Spleen (tissue), 7 donors: Measurements from ENCODE around the gene MAP7D2.

Source experiments
- CTCF ChIP-seq, 11 experiments: fragments of 200-600 bp in 7 of 11; fragments of 450-650 bp in 4 of 11; sonication (generic) in 4 of 11; IDR thresholded peaks in 8 of 11; conservative IDR thresholded peaks in 3 of 11; 1 replicate in 7 of 11; 2 replicates in 4 of 11; pipeline versions ENCODE4 v1.4.0 to v1.8.0; 2016 to 2021; ENCODE audit warnings: antibody characterized with exemption in 11 of 11, inconsistent platforms in 4 of 11, mild to moderate bottlenecking in 1 of 11
- POLR2A ChIP-seq, 3 donors: fragments of 450-650 bp; IDR thresholded peaks; one replicate each; pipeline ENCODE4 v1.5.1; 2017; ENCODE audit warnings: antibody characterized with exemption in 3 of 3, mild to moderate bottlenecking in 1 of 3
- donor health status: DM: no; HTN: no; CAD: no; lungs with moderate emphysema.
- donor health status: DM: no; HTN: no; CAD: no.
- donor health status: DM: no; HTN: no; CAD: no.

GRCh38 chrX:20028588-20028987 lies 88.1 kb downstream of the MAP7D2 start:
- TF ChIP-seq CTCF (IDR thresholded peaks at IDR 0.05 in 8 of 11, conservative IDR thresholded peaks at IDR 0.05 in 3 of 11), result no peak
- no peak for TF ChIP-seq POLR2A (IDR thresholded peaks at IDR 0.05)
